Effector memory CD4-positive, alpha-beta T cell (primary cell): Measurements from ENCODE around the gene FFAR1.

ENCODE experiments used
- DNase-seq, 3 donors: peaks; one replicate each; pipeline ENCODE4 v3.0.0-alpha.2; 2020
- H3K27ac ChIP-seq: 2 replicates; pipeline ENCODE4 v1.7.0; 2013; ENCODE audit warnings: mild to moderate bottlenecking, low read length, moderate library complexity; ENCODE audit not compliant: insufficient read depth, poor library complexity, severe bottlenecking
- H3K27me3 ChIP-seq: replicated peaks from 2 replicates; pipeline ENCODE4 v1.7.0; 2013; ENCODE audit warnings: mild to moderate bottlenecking, low read length; ENCODE audit not compliant: insufficient read depth, control insufficient read depth, poor library complexity, severe bottlenecking
- H3K36me3 ChIP-seq: 2 replicates; pipeline ENCODE4 v1.7.0; 2013; ENCODE audit warnings: mild to moderate bottlenecking, low read length, moderate library complexity; ENCODE audit not compliant: control insufficient read depth, insufficient read depth
- H3K4me1 ChIP-seq: 2 replicates; pipeline ENCODE4 v1.7.0; 2013; ENCODE audit warnings: low read length, mild to moderate bottlenecking; ENCODE audit not compliant: control insufficient read depth, insufficient read depth, poor library complexity, severe bottlenecking
- H3K4me3 ChIP-seq: 2 replicates; pipeline ENCODE4 v1.7.0; 2013; ENCODE audit warnings: low read length, low read depth, mild to moderate bottlenecking; ENCODE audit not compliant: insufficient read depth, poor library complexity, severe bottlenecking
- H3K9me3 ChIP-seq: 2 replicates; pipeline ENCODE4 v1.7.0; 2013; ENCODE audit warnings: mild to moderate bottlenecking, low read length, moderate library complexity; ENCODE audit not compliant: control insufficient read depth

Gene FFAR1

DNA sequence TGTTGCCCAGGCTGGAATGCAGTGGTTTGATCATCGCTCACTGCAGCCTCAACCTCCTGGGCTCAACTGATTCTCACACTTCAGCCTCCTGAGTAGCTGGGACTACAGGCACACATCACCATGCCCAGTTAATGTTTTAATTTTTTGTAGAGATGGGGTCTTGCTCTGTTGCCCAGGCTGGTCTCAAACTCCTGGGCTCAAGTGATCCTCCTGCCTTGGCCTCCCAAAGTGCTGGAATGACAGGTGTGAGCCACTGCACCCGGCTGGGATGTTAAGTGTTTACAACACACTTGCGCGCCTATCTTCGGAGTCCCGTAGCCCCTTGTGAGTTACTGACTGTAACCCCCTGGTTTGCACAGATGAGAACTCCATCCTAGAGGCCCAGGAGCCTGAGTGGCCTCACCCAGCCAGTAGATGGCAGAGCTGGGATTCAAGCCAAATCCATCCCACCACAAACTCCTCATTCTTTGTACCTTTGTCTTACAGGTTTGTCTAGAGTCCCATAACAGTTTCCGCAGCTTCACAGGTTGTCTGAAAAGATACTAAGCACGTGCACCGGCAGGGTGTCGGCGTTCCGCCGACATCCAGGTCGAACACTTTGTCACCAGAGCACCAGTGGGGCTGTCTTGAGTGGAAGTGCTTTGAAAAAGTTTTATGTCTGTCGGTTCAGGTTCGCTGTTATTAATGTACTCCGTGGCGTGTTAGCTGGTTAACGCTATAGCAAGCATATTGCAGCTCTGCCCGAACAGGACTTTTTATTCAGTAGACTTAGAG lies 41.0 kb upstream of the FFAR1 start:
- no peak overlapping the region for H3K4me3 ChIP-seq
- no peak overlapping the region for H3K27ac ChIP-seq
- no peak for DNase-seq
- no peaks in the 10 kb centered on the region for H3K4me1 ChIP-seq
- H3K27me3 ChIP-seq = no peaks in the 10 kb centered on the region
- H3K36me3 ChIP-seq = no peaks in the 10 kb centered on the region
- no peaks in the 10 kb centered on the region for H3K9me3 ChIP-seq

- no peak for DNase-seq
- H3K9me3 ChIP-seq = no peaks in the 10 kb centered on the region
- no peaks in the 10 kb centered on the region for H3K4me1 ChIP-seq
- H3K36me3 ChIP-seq = no peaks in the 10 kb centered on the region
- no peak overlapping the region for H3K4me3 ChIP-seq
- H3K27me3 ChIP-seq = no peaks in the 10 kb centered on the region
- no peak overlapping the region for H3K27ac ChIP-seq
Measured at GRCh38 chr19:35307931-35308330, 39.8 kb upstream of the FFAR1 start.

- no peak for DNase-seq
- H3K9me3 ChIP-seq = no peaks in the 10 kb centered on the region
- no peak overlapping the region for H3K4me3 ChIP-seq
- H3K27ac ChIP-seq = no peak overlapping the region
- H3K4me1 ChIP-seq = no peaks in the 10 kb centered on the region
- H3K27me3 ChIP-seq = no peaks in the 10 kb centered on the region
- no peaks in the 10 kb centered on the region for H3K36me3 ChIP-seq
Measured at GRCh38 chr19:35308910-35309309, 38.8 kb upstream of the FFAR1 start.

GRCh38 chr19:35309481-35310279 lies 38.0 kb upstream of the FFAR1 start:
- H3K36me3 ChIP-seq = no peaks in the 10 kb centered on the region
- DNase-seq = no peak
- no peaks in the 10 kb centered on the region for H3K27me3 ChIP-seq
- H3K4me1 ChIP-seq = no peaks in the 10 kb centered on the region
- H3K9me3 ChIP-seq = no peaks in the 10 kb centered on the region
- H3K27ac ChIP-seq = no peak overlapping the region
- H3K4me3 ChIP-seq = no peak overlapping the region

- Histone ChIP-seq H3K27me3 (no peaks in the 10 kb centered on the region), H3K9me3 (no peaks in the 10 kb centered on the region), H3K4me3 (no peak overlapping the region), H3K4me1 (no peaks in the 10 kb centered on the region), H3K27ac (no peak overlapping the region), H3K36me3 (no peaks in the 10 kb centered on the region)
- no peak for DNase-seq
Measured at GRCh38 chr19:35310331-35310730, 37.4 kb upstream of the FFAR1 start.

GRCh38 chr19:35310811-35311465 lies 36.8 kb upstream of the FFAR1 start:
- Histone ChIP-seq H3K9me3 (no peaks in the 10 kb centered on the region), H3K27me3 (no peaks in the 10 kb centered on the region), H3K27ac (no peak overlapping the region), H3K36me3 (no peaks in the 10 kb centered on the region), H3K4me3 (no peak overlapping the region), H3K4me1 (no peaks in the 10 kb centered on the region)
- DNase-seq = no peak

DNA sequence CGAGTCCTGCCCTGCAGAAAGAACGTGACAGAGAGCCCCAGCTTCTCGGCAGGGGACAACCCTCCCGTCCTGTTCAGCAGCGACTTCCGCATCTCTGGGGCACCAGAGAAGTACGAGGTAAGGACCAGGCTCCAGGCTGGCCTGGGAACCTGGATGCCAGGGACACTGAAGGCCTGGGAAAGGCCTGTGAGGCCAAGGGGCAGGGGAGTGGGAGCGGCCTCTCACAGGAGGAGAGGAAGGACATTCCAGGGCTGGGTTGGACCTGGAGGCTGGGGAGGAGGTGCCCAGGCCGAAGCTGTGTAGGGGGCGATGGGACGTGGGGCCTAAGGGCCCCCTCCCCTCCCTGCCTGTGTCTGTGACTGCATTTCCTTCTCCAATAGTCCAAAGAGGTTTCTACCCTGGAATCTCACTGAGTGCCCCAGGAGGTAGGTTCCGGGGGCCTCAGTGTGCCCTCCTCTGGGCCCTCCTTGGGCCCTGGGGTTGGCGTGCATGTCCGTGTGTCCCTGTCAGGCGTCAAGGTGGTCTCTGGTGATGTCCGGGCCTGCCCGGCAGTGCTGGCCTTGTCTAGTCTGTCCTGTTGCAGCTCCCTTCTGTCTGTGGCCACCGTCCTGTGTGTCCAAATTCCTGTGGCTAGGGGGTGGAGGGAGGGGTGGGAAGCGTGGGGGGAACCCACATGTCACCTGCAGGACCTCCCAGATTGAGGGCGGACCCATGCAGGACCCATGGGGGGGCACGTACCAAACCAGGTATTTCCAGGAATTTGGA lies 35.6 kb upstream of the FFAR1 start:
- Histone ChIP-seq H3K36me3 (no peaks in the 10 kb centered on the region), H3K27me3 (no peaks in the 10 kb centered on the region), H3K4me1 (no peaks in the 10 kb centered on the region), H3K9me3 (no peaks in the 10 kb centered on the region), H3K27ac (no peak overlapping the region), H3K4me3 (no peak overlapping the region)
- no peak for DNase-seq

- no peaks in the 10 kb centered on the region for H3K36me3 ChIP-seq
- no peak for DNase-seq
- no peak overlapping the region for H3K27ac ChIP-seq
- H3K4me3 ChIP-seq = no peak overlapping the region
- H3K27me3 ChIP-seq = no peaks in the 10 kb centered on the region
- no peaks in the 10 kb centered on the region for H3K4me1 ChIP-seq
- no peaks in the 10 kb centered on the region for H3K9me3 ChIP-seq
Measured at GRCh38 chr19:35313587-35313986, 34.1 kb upstream of the FFAR1 start.

- H3K36me3 ChIP-seq = no peaks in the 10 kb centered on the region
- no peak overlapping the region for H3K4me3 ChIP-seq
- no peak overlapping the region for H3K27ac ChIP-seq
- DNase-seq = no peak
- peaks cover 3% of the 10 kb centered on the region for H3K4me1 ChIP-seq
- no peaks in the 10 kb centered on the region for H3K27me3 ChIP-seq
- H3K9me3 ChIP-seq = no peaks in the 10 kb centered on the region
Measured at GRCh38 chr19:35314031-35314430, 33.7 kb upstream of the FFAR1 start.
